Liver (tissue), 9 donors: ENCODE results near the gene SULT1B1. TPM values are rescaled to one million over a fixed set of nuclear protein-coding genes. Genes with fewer than 3 reads are reported as not detected.
"Not testable (repeated sequence)": the region's sequence is repeated elsewhere in the genome, so short reads cannot be mapped to it uniquely, and the experiment has no call there.

Experiments used
- DNase-seq: peaks from one replicate; pipeline ENCODE4 v3.0.0-alpha.2; 2017; ENCODE audit warnings: low spot score
- H3K27ac ChIP-seq, 2 donors: one replicate each; pipeline ENCODE4 v1.7.0; 2013; ENCODE audit warnings: inconsistent platforms in 2 of 2, low read length in 2 of 2, control low read depth in 1 of 2, low read depth in 1 of 2, mild to moderate bottlenecking in 1 of 2
- H3K27me3 ChIP-seq, 4 donors: one replicate each; pipeline versions ENCODE4 v1.6.1 to v1.7.0; 2013; ENCODE audit warnings: low read length in 3 of 4, inconsistent platforms in 1 of 4, mild to moderate bottlenecking in 1 of 4, moderate library complexity in 1 of 4; ENCODE audit not compliant: control insufficient read depth in 4 of 4, insufficient read depth in 4 of 4
- H3K36me3 ChIP-seq, 4 donors: one replicate each; pipeline versions ENCODE4 v1.6.1 to v1.7.0; 2013; ENCODE audit warnings: low read length in 3 of 4, mild to moderate bottlenecking in 3 of 4, low read depth in 1 of 4, moderate library complexity in 1 of 4; ENCODE audit not compliant: control insufficient read depth in 4 of 4, insufficient read depth in 3 of 4
- H3K4me1 ChIP-seq, 4 donors: one replicate each; pipeline versions ENCODE4 v1.6.1 to v1.7.0; 2013; ENCODE audit warnings: low read length in 3 of 4, mild to moderate bottlenecking in 3 of 4, moderate library complexity in 1 of 4; ENCODE audit not compliant: control insufficient read depth in 4 of 4, insufficient read depth in 4 of 4
- H3K4me3 ChIP-seq, 3 donors: one replicate each; pipeline versions ENCODE4 v1.6.1 to v1.7.0; 2013; ENCODE audit warnings: low read length in 3 of 3, control low read depth in 1 of 3, low read depth in 1 of 3, mild to moderate bottlenecking in 1 of 3
- H3K9ac ChIP-seq, 2 donors: one replicate each; pipeline ENCODE4 v1.7.0; 2013; ENCODE audit warnings: low read length in 2 of 2, mild to moderate bottlenecking in 2 of 2, moderate library complexity in 2 of 2, control low read depth in 1 of 2, low read depth in 1 of 2
- H3K9me3 ChIP-seq, 4 donors: one replicate each; pipeline versions ENCODE4 v1.6.1 to v1.7.0; 2013; ENCODE audit warnings: low read length in 3 of 4; ENCODE audit not compliant: control insufficient read depth in 4 of 4
- FOXA1 ChIP-seq: IDR thresholded peaks from 2 replicates; pipeline ENCODE4 v1.6.1; 2016; ENCODE audit warnings: antibody characterized with exemption
- FOXA2 ChIP-seq: IDR thresholded peaks from 2 replicates; pipeline ENCODE4 v1.6.1; 2016; ENCODE audit warnings: antibody characterized with exemption
- GABPA ChIP-seq, 2 donors: IDR thresholded peaks in 1 of 2; conservative IDR thresholded peaks in 1 of 2; 2 replicates each; pipeline ENCODE4 v1.6.1; 2016; ENCODE audit warnings: antibody characterized with exemption in 2 of 2, mild to moderate bottlenecking in 1 of 2, moderate library complexity in 1 of 2
- HNF4A ChIP-seq, 2 donors: conservative IDR thresholded peaks; 2 replicates each; pipeline ENCODE4 v1.6.1; 2016; ENCODE audit warnings: antibody characterized with exemption in 2 of 2, mild to moderate bottlenecking in 2 of 2
- HNF4G ChIP-seq: IDR thresholded peaks from 2 replicates; pipeline ENCODE4 v1.6.1; 2016; ENCODE audit warnings: antibody characterized with exemption
- JUND ChIP-seq, 2 donors: IDR thresholded peaks; 2 replicates each; pipeline ENCODE4 v1.6.1; 2016; ENCODE audit warnings: antibody characterized with exemption in 2 of 2
- NR2F2 ChIP-seq: IDR thresholded peaks from 2 replicates; pipeline ENCODE4 v1.6.1; 2016; ENCODE audit warnings: antibody characterized with exemption
- RXRA ChIP-seq, 2 donors: IDR thresholded peaks; 2 replicates each; pipeline ENCODE4 v1.6.1; 2017 to 2018; ENCODE audit warnings: antibody characterized with exemption in 2 of 2, mild to moderate bottlenecking in 1 of 2
- SP1 ChIP-seq: IDR thresholded peaks from 2 replicates; pipeline ENCODE4 v1.6.1; 2018; ENCODE audit warnings: antibody characterized with exemption, mild to moderate bottlenecking
- TAF1 ChIP-seq: conservative IDR thresholded peaks from 2 replicates; pipeline ENCODE4 v1.6.1; 2016; ENCODE audit warnings: antibody characterized with exemption, mild to moderate bottlenecking
- YY1 ChIP-seq: IDR thresholded peaks from 2 replicates; pipeline ENCODE4 v1.6.1; 2016; ENCODE audit warnings: antibody characterized with exemption, mild to moderate bottlenecking
- WGBS: extraction: QIAGEN DNeasy Blood & Tissue Kit; methylation state at CpG from one replicate; pipeline ENCODE4 v1.1.7; 2013; 5-methylcytosine and 5-hydroxymethylcytosine counted together
- polyA plus RNA-seq, 2 donors: library from polyadenylated mRNA; stranded (reverse) in 1 of 2; unstranded in 1 of 2; fragments of 200-250 nt in 1 of 2; fragments of >200 nt in 1 of 2; fragmentation: Nextera tagmentation in 1 of 2; extraction: Ambion mirVana in 1 of 2; gene quantifications; one replicate each; pipeline versions ENCODE4 v1.2.1 to v1.2.3, GENCODE V29; 2013 to 2015
- total RNA-seq, 2 donors: library from RNA; depleted of rRNA; stranded (reverse); fragments of >200 nt; gene quantifications; one replicate each; pipeline ENCODE4 v1.2.3, GENCODE V29; 2014
- TF ChIP-seq, protein P1 (sequence below): fragments of 150-350 bp; IDR thresholded peaks from 2 replicates; pipeline ENCODE4 v1.5.1; 2017; ENCODE audit warnings: improper control_type of control experiment, low read depth, low read length; ENCODE audit not compliant: missing input control
- TF ChIP-seq, protein P2 (sequence below): IDR thresholded peaks from 2 replicates; pipeline ENCODE4 v1.6.1; 2016; ENCODE audit warnings: antibody characterized with exemption
- TF ChIP-seq, protein P3 (sequence below): IDR thresholded peaks from 2 replicates; pipeline ENCODE4 v1.6.1; 2016; ENCODE audit warnings: antibody characterized with exemption
- TF ChIP-seq, protein P4 (sequence below): IDR thresholded peaks from 2 replicates; pipeline ENCODE4 v1.6.1; 2016; ENCODE audit warnings: antibody characterized with exemption, mild to moderate bottlenecking
- donor health status: healthy.
- donor health status: healthy.
- donor health status: healthy.
- donor health status: healthy.
- donor health status: healthy.

SULT1B1 gene
- total and polyA plus RNA-seq, 4 donors = 0.28 to 30.5 (median 14.0) TPM

DNA sequence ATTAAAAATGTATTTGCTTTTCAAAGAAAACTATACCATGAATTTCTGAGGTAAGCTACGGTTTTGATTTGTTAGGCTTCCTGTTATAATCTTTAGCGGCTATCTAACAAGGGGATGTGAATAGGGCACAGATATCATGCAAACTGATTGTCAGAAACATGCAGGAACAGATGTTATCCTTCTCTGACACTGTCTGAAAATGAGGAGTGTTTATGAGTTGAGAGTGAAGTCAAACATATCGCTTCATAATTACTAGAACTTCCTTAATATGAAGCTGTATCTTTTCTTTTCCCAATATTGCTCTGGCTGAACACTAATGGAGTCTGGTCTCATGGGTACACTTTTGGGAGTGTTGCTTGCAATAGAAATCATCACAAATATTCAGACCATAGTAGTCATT lies 16.3 kb upstream of the SULT1B1 start:
- Histone ChIP-seq H3K27me3 (no peaks in the 10 kb centered on the region), H3K36me3 (no peaks in the 10 kb centered on the region), H3K27ac (no peak overlapping the region), H3K4me1 (no peaks in the 10 kb centered on the region), H3K4me3 (no peak overlapping the region), H3K9ac (no peak overlapping the region), H3K9me3 (no peaks in the 10 kb centered on the region)
- 82% methylated on average over 3 of the region's 3 CpGs for WGBS
- TF ChIP-seq, protein P1, sequence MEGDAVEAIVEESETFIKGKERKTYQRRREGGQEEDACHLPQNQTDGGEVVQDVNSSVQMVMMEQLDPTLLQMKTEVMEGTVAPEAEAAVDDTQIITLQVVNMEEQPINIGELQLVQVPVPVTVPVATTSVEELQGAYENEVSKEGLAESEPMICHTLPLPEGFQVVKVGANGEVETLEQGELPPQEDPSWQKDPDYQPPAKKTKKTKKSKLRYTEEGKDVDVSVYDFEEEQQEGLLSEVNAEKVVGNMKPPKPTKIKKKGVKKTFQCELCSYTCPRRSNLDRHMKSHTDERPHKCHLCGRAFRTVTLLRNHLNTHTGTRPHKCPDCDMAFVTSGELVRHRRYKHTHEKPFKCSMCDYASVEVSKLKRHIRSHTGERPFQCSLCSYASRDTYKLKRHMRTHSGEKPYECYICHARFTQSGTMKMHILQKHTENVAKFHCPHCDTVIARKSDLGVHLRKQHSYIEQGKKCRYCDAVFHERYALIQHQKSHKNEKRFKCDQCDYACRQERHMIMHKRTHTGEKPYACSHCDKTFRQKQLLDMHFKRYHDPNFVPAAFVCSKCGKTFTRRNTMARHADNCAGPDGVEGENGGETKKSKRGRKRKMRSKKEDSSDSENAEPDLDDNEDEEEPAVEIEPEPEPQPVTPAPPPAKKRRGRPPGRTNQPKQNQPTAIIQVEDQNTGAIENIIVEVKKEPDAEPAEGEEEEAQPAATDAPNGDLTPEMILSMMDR = no peak
- TF ChIP-seq, protein P2, sequence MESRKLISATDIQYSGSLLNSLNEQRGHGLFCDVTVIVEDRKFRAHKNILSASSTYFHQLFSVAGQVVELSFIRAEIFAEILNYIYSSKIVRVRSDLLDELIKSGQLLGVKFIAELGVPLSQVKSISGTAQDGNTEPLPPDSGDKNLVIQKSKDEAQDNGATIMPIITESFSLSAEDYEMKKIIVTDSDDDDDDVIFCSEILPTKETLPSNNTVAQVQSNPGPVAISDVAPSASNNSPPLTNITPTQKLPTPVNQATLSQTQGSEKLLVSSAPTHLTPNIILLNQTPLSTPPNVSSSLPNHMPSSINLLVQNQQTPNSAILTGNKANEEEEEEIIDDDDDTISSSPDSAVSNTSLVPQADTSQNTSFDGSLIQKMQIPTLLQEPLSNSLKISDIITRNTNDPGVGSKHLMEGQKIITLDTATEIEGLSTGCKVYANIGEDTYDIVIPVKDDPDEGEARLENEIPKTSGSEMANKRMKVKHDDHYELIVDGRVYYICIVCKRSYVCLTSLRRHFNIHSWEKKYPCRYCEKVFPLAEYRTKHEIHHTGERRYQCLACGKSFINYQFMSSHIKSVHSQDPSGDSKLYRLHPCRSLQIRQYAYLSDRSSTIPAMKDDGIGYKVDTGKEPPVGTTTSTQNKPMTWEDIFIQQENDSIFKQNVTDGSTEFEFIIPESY = no peak
- TF ChIP-seq HNF4A (conservative IDR thresholded peaks at IDR 0.05) (no peak), SP1 (no peak), YY1 (no peak), FOXA1 (no peak)
- TF ChIP-seq, protein P3, sequence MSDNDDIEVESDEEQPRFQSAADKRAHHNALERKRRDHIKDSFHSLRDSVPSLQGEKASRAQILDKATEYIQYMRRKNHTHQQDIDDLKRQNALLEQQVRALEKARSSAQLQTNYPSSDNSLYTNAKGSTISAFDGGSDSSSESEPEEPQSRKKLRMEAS = no peak
- no peak for DNase-seq

GRCh38 chr4:69775321-69775867 lies 15.0 kb upstream of the SULT1B1 start:
- no peaks in the 10 kb centered on the region for H3K4me1 ChIP-seq
- no peak for DNase-seq
- 75% methylated on average over 2 of the region's 2 CpGs for WGBS
- no peak overlapping the region for H3K9ac ChIP-seq
- H3K4me3 ChIP-seq = no peak overlapping the region
- no peak for TF ChIP-seq SP1
- no peak for TF ChIP-seq GABPA (IDR thresholded peaks at IDR 0.05 in 1 of 2, conservative IDR thresholded peaks at IDR 0.05 in 1 of 2)
- H3K9me3 ChIP-seq = no peaks in the 10 kb centered on the region
- H3K27ac ChIP-seq = no peak overlapping the region
- H3K36me3 ChIP-seq = no peaks in the 10 kb centered on the region
- no peaks in the 10 kb centered on the region for H3K27me3 ChIP-seq

DNA sequence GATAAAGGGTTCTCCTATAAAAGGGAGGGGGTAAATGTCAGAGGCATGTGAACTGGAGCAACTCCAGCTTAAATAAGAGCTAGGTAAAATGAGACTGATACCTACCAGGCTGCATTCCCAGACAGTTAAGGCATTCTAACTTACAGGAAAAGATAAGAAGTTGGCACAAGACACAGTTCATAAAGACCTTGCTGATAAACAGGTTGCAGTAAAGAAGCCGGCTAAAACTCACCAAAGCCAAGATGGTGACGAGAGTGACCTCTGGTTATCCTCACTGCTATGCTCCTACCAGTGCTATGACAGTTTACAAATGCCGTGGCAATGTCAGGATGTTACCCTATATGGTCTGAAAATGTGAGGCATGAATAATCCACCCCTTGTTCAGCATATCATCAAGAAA lies 13.1 kb upstream of the SULT1B1 start:
- Histone ChIP-seq H3K9me3 (no peaks in the 10 kb centered on the region), H3K4me1 (no peaks in the 10 kb centered on the region), H3K27ac (no peak overlapping the region), H3K27me3 (no peaks in the 10 kb centered on the region), H3K9ac (no peak overlapping the region), H3K4me3 (no peak overlapping the region), H3K36me3 (no peaks in the 10 kb centered on the region)
- DNase-seq = no peak
- WGBS = 78% methylated on average over 3 of the region's 3 CpGs
- TF ChIP-seq FOXA2 (no peak), HNF4A (conservative IDR thresholded peaks at IDR 0.05) (no peak), TAF1 (no peak), SP1 (no peak), NR2F2 (no peak), RXRA (IDR thresholded peaks at IDR 0.05) (no peak), HNF4G (no peak), GABPA (IDR thresholded peaks at IDR 0.05 in 1 of 2, conservative IDR thresholded peaks at IDR 0.05 in 1 of 2) (no peak), JUND (IDR thresholded peaks at IDR 0.05) (no peak)
- TF ChIP-seq, protein P1 = no peak
- TF ChIP-seq, protein P4, sequence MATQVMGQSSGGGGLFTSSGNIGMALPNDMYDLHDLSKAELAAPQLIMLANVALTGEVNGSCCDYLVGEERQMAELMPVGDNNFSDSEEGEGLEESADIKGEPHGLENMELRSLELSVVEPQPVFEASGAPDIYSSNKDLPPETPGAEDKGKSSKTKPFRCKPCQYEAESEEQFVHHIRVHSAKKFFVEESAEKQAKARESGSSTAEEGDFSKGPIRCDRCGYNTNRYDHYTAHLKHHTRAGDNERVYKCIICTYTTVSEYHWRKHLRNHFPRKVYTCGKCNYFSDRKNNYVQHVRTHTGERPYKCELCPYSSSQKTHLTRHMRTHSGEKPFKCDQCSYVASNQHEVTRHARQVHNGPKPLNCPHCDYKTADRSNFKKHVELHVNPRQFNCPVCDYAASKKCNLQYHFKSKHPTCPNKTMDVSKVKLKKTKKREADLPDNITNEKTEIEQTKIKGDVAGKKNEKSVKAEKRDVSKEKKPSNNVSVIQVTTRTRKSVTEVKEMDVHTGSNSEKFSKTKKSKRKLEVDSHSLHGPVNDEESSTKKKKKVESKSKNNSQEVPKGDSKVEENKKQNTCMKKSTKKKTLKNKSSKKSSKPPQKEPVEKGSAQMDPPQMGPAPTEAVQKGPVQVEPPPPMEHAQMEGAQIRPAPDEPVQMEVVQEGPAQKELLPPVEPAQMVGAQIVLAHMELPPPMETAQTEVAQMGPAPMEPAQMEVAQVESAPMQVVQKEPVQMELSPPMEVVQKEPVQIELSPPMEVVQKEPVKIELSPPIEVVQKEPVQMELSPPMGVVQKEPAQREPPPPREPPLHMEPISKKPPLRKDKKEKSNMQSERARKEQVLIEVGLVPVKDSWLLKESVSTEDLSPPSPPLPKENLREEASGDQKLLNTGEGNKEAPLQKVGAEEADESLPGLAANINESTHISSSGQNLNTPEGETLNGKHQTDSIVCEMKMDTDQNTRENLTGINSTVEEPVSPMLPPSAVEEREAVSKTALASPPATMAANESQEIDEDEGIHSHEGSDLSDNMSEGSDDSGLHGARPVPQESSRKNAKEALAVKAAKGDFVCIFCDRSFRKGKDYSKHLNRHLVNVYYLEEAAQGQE = no peak

DNA sequence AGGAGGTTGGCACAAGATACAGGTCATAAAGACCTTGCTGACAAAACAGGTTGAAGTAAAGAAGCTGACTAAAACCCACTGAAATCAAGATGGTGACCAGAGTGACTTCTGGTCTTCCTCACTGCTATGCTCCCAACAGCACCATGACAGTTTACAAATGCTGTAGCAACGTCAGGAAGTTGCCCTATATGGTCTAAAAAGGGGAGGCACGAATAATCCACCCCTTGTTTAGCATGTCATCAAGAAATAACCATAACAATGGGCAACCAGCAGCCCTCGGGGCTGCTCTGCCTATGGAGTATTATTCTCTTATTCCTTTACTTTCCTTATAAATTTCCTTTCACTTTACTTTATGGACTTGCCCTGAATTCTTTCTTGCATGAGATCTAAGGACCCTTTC lies 8.1 kb upstream of the SULT1B1 start:
- not testable (repeated sequence) for H3K9ac ChIP-seq, DNase-seq, H3K27me3 ChIP-seq, H3K27ac ChIP-seq, H3K4me3 ChIP-seq, H3K9me3 ChIP-seq, H3K4me1 ChIP-seq, H3K36me3 ChIP-seq
- WGBS = 64% methylated on average over 3 of the region's 3 CpGs
